ENCODE results near the gene GINS2.

GINS2 gene

GRCh38 chr16:85715169-85716021, 26.6 kb upstream of the GINS2 start:
- DNase-seq = peak; percentile 59

- DNase-seq = no peak
These were observed 24.0 kb upstream of the GINS2 start for GRCh38 chr16:85712801-85713200.

GRCh38 chr16:85711982-85712587, 23.3 kb upstream of the GINS2 start:
- DNase-seq = no peak

GRCh38 chr16:85710732-85711131, 22.0 kb upstream of the GINS2 start:
- no peak for DNase-seq

- DNase-seq = no peak
These were observed 21.2 kb upstream of the GINS2 start for GRCh38 chr16:85709766-85710585.

GRCh38 chr16:85708338-85708737, 19.6 kb upstream of the GINS2 start:
- no peak for DNase-seq

- no peak for DNase-seq
These were observed 18.9 kb upstream of the GINS2 start for GRCh38 chr16:85707528-85708095.

- no peak for DNase-seq
These were observed 17.8 kb upstream of the GINS2 start for GRCh38 chr16:85706449-85707034.

GRCh38 chr16:85704900-85705846, 16.4 kb upstream of the GINS2 start:
- DNase-seq = no peak

GRCh38 chr16:85704011-85704410, 15.3 kb upstream of the GINS2 start:
- no peak for DNase-seq

- no peak for DNase-seq
These were observed 10.9 kb upstream of the GINS2 start for GRCh38 chr16:85699628-85700027.

- DNase-seq = no peak
These were observed 10.3 kb upstream of the GINS2 start for GRCh38 chr16:85698935-85699558.

GRCh38 chr16:85698459-85698891, 9.7 kb upstream of the GINS2 start:
- no peak for DNase-seq

GRCh38 chr16:85697431-85697830, 8.7 kb upstream of the GINS2 start:
- DNase-seq = no peak

GRCh38 chr16:85696781-85697180, 8.0 kb upstream of the GINS2 start:
- no peak for DNase-seq

- DNase-seq = no peak
These were observed 6.7 kb upstream of the GINS2 start for GRCh38 chr16:85695196-85696128.

GRCh38 chr16:85690469-85691064, 1.8 kb upstream of the GINS2 start:
- no peak for DNase-seq

- DNase-seq = no peak
These were observed 1.2 kb upstream of the GINS2 start for GRCh38 chr16:85689950-85690320.

- DNase-seq = no peak
These were observed 663 bp upstream of the GINS2 start for GRCh38 chr16:85689285-85689949.

Data from NCI-H524 treated with DMSO at 0.1 percent for 48 hours (cell line).